ENCODE measurements around the gene EFNA2. TPM values are rescaled to one million over a fixed set of nuclear protein-coding genes. Genes with fewer than 3 reads are reported as not detected.

The EFNA2 gene
- total RNA-seq, 1 donor from 2014 or later: not detected

DNA sequence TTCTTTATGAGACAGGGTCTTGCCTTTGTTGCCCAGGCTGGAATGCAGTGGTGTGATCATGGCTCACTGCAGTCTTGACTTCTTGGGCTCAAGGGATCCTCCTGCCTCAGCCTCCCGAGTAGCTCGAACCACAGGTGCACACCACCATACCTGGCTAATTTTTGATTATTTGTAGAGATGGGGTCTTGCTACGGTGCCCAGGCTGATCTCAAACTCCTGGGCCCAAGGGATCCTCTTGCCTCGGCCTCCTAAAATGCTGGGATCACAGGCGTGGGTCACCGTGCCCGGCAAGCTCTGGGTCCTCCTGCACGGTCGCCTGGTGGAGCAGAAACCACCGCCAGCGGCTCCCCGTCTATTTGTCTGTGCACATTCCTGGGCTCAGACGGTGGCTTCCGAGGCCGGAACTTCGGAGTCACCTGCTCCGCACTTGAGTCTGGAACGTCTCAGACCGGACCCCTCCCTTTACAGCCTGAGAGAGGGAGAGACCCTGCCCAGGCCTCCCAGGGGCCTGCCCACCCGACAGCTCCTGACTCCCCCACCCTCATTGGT is 22.2 kb downstream of the EFNA2 start:
- TF ChIP-seq, protein P1, sequence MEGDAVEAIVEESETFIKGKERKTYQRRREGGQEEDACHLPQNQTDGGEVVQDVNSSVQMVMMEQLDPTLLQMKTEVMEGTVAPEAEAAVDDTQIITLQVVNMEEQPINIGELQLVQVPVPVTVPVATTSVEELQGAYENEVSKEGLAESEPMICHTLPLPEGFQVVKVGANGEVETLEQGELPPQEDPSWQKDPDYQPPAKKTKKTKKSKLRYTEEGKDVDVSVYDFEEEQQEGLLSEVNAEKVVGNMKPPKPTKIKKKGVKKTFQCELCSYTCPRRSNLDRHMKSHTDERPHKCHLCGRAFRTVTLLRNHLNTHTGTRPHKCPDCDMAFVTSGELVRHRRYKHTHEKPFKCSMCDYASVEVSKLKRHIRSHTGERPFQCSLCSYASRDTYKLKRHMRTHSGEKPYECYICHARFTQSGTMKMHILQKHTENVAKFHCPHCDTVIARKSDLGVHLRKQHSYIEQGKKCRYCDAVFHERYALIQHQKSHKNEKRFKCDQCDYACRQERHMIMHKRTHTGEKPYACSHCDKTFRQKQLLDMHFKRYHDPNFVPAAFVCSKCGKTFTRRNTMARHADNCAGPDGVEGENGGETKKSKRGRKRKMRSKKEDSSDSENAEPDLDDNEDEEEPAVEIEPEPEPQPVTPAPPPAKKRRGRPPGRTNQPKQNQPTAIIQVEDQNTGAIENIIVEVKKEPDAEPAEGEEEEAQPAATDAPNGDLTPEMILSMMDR (IDR thresholded peaks at IDR 0.05): no peak
- Mint-ChIP-seq H3K27me3 (no peaks in the 10 kb centered on the region), H3K36me3 (ENCODE audit: low read depth) (no peaks in the 10 kb centered on the region), H3K9me3 (no peaks in the 10 kb centered on the region), H3K4me3 (no peak overlapping the region), H3K27ac (no peak overlapping the region), H3K4me1 (peaks cover 2% of the 10 kb centered on the region)
- POLR2A ChIA-PET: interaction anchor here (0.7 kb wide), 1 partner anchor 10 kb away, joined by 7 read pairs; no protein-coding TSS in a partner anchor
- intact Hi-C loops (cut with micrococcal nuclease): no loop called here
- CTCF ChIA-PET: no interaction called here
- no peak for DNase-seq
- ATAC-seq (ENCODE audit: low read depth): no peak

DNA sequence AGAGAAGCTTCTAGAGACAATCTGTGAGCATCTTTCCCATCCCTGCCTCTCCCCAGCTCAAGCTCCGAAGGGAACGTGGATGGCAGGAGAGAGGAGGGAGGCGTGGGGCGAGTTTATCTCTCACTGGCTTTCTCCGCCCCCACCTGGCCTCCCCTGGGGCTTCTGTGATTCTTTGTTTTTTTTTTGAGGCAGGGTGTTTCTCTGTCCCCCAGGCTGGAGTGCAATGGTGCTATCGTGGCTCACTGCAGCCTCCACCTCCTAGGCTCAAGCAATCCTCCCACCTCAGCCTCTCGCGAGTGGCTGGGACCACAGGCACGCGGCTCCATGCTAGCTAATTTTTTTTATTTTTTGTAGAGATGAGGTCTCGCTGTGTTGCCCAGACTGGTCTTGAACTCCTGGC is 23.0 kb downstream of the EFNA2 start:
- H3K27me3 Mint-ChIP-seq: no peaks in the 10 kb centered on the region
- POLR2A ChIA-PET: no interaction called here
- ATAC-seq (ENCODE audit: low read depth) (no peak), DNase-seq (no peak)
- no peak overlapping the region for H3K27ac Mint-ChIP-seq
- TF ChIP-seq, protein P1 (IDR thresholded peaks at IDR 0.05): no peak
- no peak overlapping the region for H3K4me3 Mint-ChIP-seq
- CTCF ChIA-PET: no interaction called here
- no peaks in the 10 kb centered on the region for H3K36me3 Mint-ChIP-seq (ENCODE audit: low read depth)
- intact Hi-C loops (cut with micrococcal nuclease): no loop called here
- no peaks in the 10 kb centered on the region for H3K4me1 Mint-ChIP-seq
- H3K9me3 Mint-ChIP-seq: no peaks in the 10 kb centered on the region

DNA sequence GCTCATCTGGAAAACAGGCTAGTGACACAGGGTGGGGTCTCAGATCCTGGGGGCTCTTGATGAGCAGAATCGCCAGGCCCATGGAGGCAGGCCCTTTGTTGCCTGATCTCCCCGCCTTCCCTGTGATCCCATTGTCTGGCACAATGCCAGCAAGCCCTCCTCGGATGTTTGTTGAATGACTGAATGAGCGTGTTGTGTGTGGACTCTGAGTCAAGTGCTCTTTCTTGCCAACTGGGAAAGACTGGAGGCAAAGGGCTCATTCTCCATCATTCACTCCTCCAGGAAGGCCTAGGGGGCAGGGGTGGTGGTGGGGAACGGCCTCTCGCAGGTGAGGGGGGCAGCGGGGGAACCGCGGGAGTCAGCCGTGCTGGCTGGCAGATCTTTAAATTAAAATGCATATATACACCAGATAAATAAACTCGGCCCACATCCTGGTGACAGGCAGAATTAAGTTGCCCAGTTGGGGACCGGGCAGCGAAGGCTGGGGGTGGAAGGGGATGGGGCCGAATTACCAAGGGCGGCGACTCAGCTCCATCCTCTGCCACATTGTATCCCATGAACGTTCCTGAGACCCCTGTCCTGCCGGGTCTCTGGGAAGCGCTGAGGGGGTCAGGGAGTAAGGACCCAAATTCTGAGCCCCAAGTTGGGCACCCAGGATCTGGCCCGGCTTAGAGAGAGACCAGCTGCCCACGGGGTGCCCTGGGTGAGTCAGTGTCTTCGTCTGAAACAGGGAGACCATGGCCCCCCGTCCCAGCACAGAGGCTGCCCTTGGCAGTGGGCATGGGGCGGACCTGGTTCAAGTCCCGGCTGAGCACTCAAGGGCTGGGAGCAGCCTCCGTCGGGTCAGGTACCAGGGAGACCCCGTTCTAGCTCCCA is 24.5 kb downstream of the EFNA2 start:
- ChIA-PET POLR2A (no interaction called here), CTCF (no interaction called here)

DNA sequence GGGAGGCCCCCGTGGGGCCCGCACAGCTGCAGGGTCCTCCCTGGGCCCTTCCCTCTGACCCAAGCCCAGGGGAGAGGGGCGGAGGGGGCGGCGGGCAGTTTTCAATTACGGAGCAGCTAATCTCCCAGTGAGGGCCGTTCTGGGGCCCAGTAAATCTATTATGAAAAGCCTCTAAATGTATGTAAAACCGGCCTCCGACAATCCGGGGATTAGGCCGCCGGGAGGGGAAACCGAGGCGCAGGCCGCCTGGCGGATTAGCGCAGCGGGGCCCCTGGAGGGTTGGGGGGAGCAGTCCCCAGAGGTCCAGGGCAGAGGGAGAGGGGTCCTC is 25.1 kb downstream of the EFNA2 start:
- TF ChIP-seq, protein P1 (IDR thresholded peaks at IDR 0.05): no peak
- no peak for DNase-seq
- ChIA-PET POLR2A (no interaction called here), CTCF (no interaction called here)
- Mint-ChIP-seq H3K4me3 (no peak overlapping the region), H3K9me3 (no peaks in the 10 kb centered on the region), H3K27ac (no peak overlapping the region), H3K36me3 (ENCODE audit: low read depth) (no peaks in the 10 kb centered on the region), H3K4me1 (no peaks in the 10 kb centered on the region), H3K27me3 (peaks cover 2% of the 10 kb centered on the region)
- no peak for ATAC-seq (ENCODE audit: low read depth)
- intact Hi-C loops (cut with micrococcal nuclease): no loop called here

More for the DNA sequence above, 24.5 kb downstream of the EFNA2 start:
- TF ChIP-seq, protein P1 (IDR thresholded peaks at IDR 0.05): no peak
- no peak for DNase-seq
- Mint-ChIP-seq H3K4me1 (no peaks in the 10 kb centered on the region), H3K27me3 (peaks cover 2% of the 10 kb centered on the region), H3K27ac (no peak overlapping the region), H3K36me3 (ENCODE audit: low read depth) (no peaks in the 10 kb centered on the region), H3K4me3 (no peak overlapping the region), H3K9me3 (no peaks in the 10 kb centered on the region)
- ATAC-seq (ENCODE audit: low read depth): no peak
- intact Hi-C loops (cut with micrococcal nuclease): no loop called here

DNA sequence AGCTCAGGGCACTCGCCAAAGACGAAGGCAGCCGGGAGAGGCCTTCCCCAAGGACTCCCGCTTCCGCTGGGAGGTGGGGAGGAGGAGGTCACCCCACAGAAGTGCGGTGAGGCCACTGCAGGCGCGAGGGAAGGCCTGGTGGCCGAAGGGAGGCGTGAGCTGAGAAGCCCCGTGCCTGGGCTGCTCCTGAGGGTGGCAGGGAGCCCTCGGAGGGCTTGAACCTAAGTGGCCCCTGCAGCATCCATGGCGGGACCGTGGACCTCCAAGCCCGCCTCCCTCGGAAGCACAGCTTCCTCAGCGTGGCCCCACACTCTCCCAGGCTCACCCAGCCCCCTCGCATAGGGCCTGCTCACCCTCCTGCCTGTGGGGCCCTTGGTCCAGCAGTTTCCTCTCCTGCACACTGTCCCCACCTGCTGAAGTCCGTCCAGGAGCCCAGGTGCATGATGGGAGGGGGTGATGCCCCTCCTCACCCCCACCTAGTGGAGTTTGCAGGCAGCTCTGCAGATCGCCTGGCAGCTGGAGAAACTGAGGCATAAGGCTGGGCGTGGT is 25.9 kb downstream of the EFNA2 start:
- Mint-ChIP-seq H3K4me1 (no peaks in the 10 kb centered on the region), H3K27ac (no peak overlapping the region), H3K27me3 (peaks cover 2% of the 10 kb centered on the region), H3K4me3 (no peak overlapping the region), H3K36me3 (ENCODE audit: low read depth) (no peaks in the 10 kb centered on the region), H3K9me3 (no peaks in the 10 kb centered on the region)
- POLR2A ChIA-PET: interaction anchor here (0.5 kb wide), 1 partner anchor 94 kb away, joined by 4 read pairs; no protein-coding TSS in a partner anchor
- intact Hi-C loops (cut with micrococcal nuclease): no loop called here
- DNase-seq: no peak
- no peak for ATAC-seq (ENCODE audit: low read depth)
- TF ChIP-seq, protein P1 (IDR thresholded peaks at IDR 0.05): no peak
- CTCF ChIA-PET: no interaction called here
